ENCODE results near the gene LBHD2.

The LBHD2 gene

GRCh38 chr14:103105580-103106150 lies 21.7 kb downstream of the LBHD2 start:
- POLR2A ChIA-PET = interaction anchor here (0.7 to 2.2 kb wide), 2 partner anchors 27 to 32 kb away, joined by 5 to 7 read pairs; no protein-coding TSS in a partner anchor
- Histone ChIP-seq H3K27ac (ENCODE audit: insufficient read depth in 1 of 2, low read depth in 1 of 2, low read length in 2 of 2, poor library complexity in 1 of 2, severe bottlenecking in 2 of 2) (no peak overlapping the region), H3K27me3 (replicated peaks in 2 of 5; ENCODE audit: control insufficient read depth in 4 of 5, insufficient read depth in 5 of 5, low read length in 4 of 5) (peaks cover 0 to 41% (median 20%) of the 10 kb centered on the region in 5 experiments), H3K4me1 (ENCODE audit: control extremely low read depth in 1 of 4, control insufficient read depth in 4 of 4, insufficient read depth in 4 of 4, low read length in 3 of 4) (peaks cover 0 to 56% (median 43%) of the 10 kb centered on the region in 4 experiments), H3K4me3 (ENCODE audit: control insufficient read depth in 1 of 7, extremely low read depth in 1 of 7, insufficient read depth in 4 of 7, low read depth in 2 of 7, low read length in 6 of 7) (no peak overlapping the region), H3K36me3 (ENCODE audit: control insufficient read depth in 4 of 4, insufficient read depth in 4 of 4, low read length in 3 of 4) (no peaks in the 10 kb centered on the region), H3K9me3 (ENCODE audit: control extremely low read depth in 1 of 5, control insufficient read depth in 4 of 5, insufficient read depth in 2 of 5, low read depth in 1 of 5, low read length in 4 of 5) (no peaks in the 10 kb centered on the region)
- DNase-seq = peak in 2 of 3 donors; percentile 67 to 75
- WGBS (ENCODE audit: insufficient coverage) = 60% methylated on average over 8 of the region's 9 CpGs
- CTCF ChIA-PET = interaction anchor here (0.7 to 12.2 kb wide), 23 partner anchors 10 to 230 kb away, joined by 3 to 179 read pairs (median 9); partner anchors contain the start of genes EXOC3L4 and TNFAIP2

- ChIA-PET POLR2A (no interaction called here), CTCF (interaction anchor here (4.0 to 6.6 kb wide), 7 partner anchors 8 to 185 kb away, joined by 27 to 89 read pairs (median 41); partner anchors contain the start of gene EXOC3L4)
- Histone ChIP-seq H3K27me3 (replicated peaks in 2 of 5; ENCODE audit: control insufficient read depth in 4 of 5, insufficient read depth in 5 of 5, low read length in 4 of 5) (peaks cover 0 to 28% (median 13%) of the 10 kb centered on the region in 5 experiments), H3K4me3 (ENCODE audit: control insufficient read depth in 1 of 7, extremely low read depth in 1 of 7, insufficient read depth in 4 of 7, low read depth in 2 of 7, low read length in 6 of 7) (no peak overlapping the region), H3K9me3 (ENCODE audit: control extremely low read depth in 1 of 5, control insufficient read depth in 4 of 5, insufficient read depth in 2 of 5, low read depth in 1 of 5, low read length in 4 of 5) (no peaks in the 10 kb centered on the region), H3K4me1 (ENCODE audit: control extremely low read depth in 1 of 4, control insufficient read depth in 4 of 4, insufficient read depth in 4 of 4, low read length in 3 of 4) (peaks cover 0 to 69% (median 57%) of the 10 kb centered on the region in 4 experiments), H3K27ac (ENCODE audit: insufficient read depth in 1 of 2, low read depth in 1 of 2, low read length in 2 of 2, poor library complexity in 1 of 2, severe bottlenecking in 2 of 2) (no peak overlapping the region), H3K36me3 (ENCODE audit: control insufficient read depth in 4 of 4, insufficient read depth in 4 of 4, low read length in 3 of 4) (no peaks in the 10 kb centered on the region)
- WGBS (ENCODE audit: insufficient coverage) = 97% methylated on average over 23 of the region's 23 CpGs
- DNase-seq = no peak
Measured at GRCh38 chr14:103107455-103107854, 23.4 kb downstream of the LBHD2 start.

DNA sequence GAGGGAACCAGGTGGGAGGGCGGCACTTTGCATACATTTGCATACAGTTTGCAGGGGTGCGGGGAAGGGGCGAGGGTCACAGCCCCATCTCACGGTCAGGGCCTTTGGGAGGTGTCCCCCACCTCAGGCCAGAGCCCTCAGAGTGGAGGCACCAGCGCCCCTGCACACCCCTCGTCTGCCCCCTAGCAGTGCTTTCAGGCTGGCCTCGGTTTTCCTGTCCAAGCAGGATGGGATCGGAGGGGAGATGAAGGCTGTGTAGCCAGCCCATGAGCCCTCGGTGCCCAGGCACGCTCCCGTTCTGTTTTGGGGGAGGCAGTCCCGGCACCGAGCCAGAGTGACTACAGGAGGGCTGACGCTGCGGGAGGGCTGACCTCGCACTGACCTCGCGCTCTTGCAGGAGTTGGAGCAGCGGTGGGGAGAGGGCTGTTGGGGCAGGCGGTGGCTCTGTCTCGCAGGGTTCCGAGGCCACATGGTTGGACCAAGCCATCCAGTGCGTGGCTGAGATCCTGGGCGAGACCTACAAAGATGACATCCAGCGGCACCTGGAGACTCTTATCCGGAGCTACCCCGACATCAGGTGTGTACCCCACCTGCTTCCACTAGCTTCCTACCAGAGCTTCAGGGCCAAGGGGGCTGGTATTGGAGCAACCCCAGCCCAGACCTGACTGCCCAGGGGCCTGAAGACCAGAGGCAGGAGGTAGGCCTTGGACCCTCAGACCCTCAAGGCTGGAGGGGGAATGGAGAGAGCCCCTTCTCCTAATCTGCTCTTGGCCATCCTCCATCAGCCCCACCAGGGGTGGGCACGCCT lies 24.1 kb downstream of the LBHD2 start:
- Histone ChIP-seq H3K4me3 (ENCODE audit: control insufficient read depth in 1 of 7, extremely low read depth in 1 of 7, insufficient read depth in 4 of 7, low read depth in 2 of 7, low read length in 6 of 7) (no peak overlapping the region), H3K9me3 (ENCODE audit: control extremely low read depth in 1 of 5, control insufficient read depth in 4 of 5, insufficient read depth in 2 of 5, low read depth in 1 of 5, low read length in 4 of 5) (no peaks in the 10 kb centered on the region), H3K27me3 (replicated peaks in 2 of 5; ENCODE audit: control insufficient read depth in 4 of 5, insufficient read depth in 5 of 5, low read length in 4 of 5) (peaks cover 0 to 21% (median 13%) of the 10 kb centered on the region in 5 experiments), H3K36me3 (ENCODE audit: control insufficient read depth in 4 of 4, insufficient read depth in 4 of 4, low read length in 3 of 4) (no peaks in the 10 kb centered on the region), H3K4me1 (ENCODE audit: control extremely low read depth in 1 of 4, control insufficient read depth in 4 of 4, insufficient read depth in 4 of 4, low read length in 3 of 4) (peaks cover 0 to 71% (median 60%) of the 10 kb centered on the region in 4 experiments), H3K27ac (ENCODE audit: insufficient read depth in 1 of 2, low read depth in 1 of 2, low read length in 2 of 2, poor library complexity in 1 of 2, severe bottlenecking in 2 of 2) (no peak overlapping the region)
- POLR2A ChIA-PET = no interaction called here
- no peak for DNase-seq
- 97% methylated on average over 27 of the region's 28 CpGs for WGBS (ENCODE audit: insufficient coverage)
- CTCF ChIA-PET = interaction anchor here (0.6 to 3.0 kb wide), 6 partner anchors 7 to 201 kb away, joined by 3 to 10 read pairs (median 3); no protein-coding TSS in a partner anchor

- Histone ChIP-seq H3K36me3 (ENCODE audit: control insufficient read depth in 4 of 4, insufficient read depth in 4 of 4, low read length in 3 of 4) (no peaks in the 10 kb centered on the region), H3K27me3 (replicated peaks in 2 of 5; ENCODE audit: control insufficient read depth in 4 of 5, insufficient read depth in 5 of 5, low read length in 4 of 5) (peaks cover 0 to 15% (median 9%) of the 10 kb centered on the region in 5 experiments), H3K4me1 (ENCODE audit: control extremely low read depth in 1 of 4, control insufficient read depth in 4 of 4, insufficient read depth in 4 of 4, low read length in 3 of 4) (peaks cover 0 to 72% (median 63%) of the 10 kb centered on the region in 4 experiments), H3K27ac (ENCODE audit: insufficient read depth in 1 of 2, low read depth in 1 of 2, low read length in 2 of 2, poor library complexity in 1 of 2, severe bottlenecking in 2 of 2) (no peak overlapping the region), H3K4me3 (ENCODE audit: control insufficient read depth in 1 of 7, extremely low read depth in 1 of 7, insufficient read depth in 4 of 7, low read depth in 2 of 7, low read length in 6 of 7) (no peak overlapping the region), H3K9me3 (ENCODE audit: control extremely low read depth in 1 of 5, control insufficient read depth in 4 of 5, insufficient read depth in 2 of 5, low read depth in 1 of 5, low read length in 4 of 5) (no peaks in the 10 kb centered on the region)
- peak; percentile 67 to 94 (median 94) for DNase-seq
- POLR2A ChIA-PET = no interaction called here
- CTCF ChIA-PET = interaction anchor here (0.6 to 3.0 kb wide), 6 partner anchors 7 to 201 kb away, joined by 3 to 10 read pairs (median 3); no protein-coding TSS in a partner anchor
- 83% methylated on average over 4 of the region's 9 CpGs for WGBS (ENCODE audit: insufficient coverage)
Measured at GRCh38 chr14:103108749-103109207, 24.8 kb downstream of the LBHD2 start.

DNA sequence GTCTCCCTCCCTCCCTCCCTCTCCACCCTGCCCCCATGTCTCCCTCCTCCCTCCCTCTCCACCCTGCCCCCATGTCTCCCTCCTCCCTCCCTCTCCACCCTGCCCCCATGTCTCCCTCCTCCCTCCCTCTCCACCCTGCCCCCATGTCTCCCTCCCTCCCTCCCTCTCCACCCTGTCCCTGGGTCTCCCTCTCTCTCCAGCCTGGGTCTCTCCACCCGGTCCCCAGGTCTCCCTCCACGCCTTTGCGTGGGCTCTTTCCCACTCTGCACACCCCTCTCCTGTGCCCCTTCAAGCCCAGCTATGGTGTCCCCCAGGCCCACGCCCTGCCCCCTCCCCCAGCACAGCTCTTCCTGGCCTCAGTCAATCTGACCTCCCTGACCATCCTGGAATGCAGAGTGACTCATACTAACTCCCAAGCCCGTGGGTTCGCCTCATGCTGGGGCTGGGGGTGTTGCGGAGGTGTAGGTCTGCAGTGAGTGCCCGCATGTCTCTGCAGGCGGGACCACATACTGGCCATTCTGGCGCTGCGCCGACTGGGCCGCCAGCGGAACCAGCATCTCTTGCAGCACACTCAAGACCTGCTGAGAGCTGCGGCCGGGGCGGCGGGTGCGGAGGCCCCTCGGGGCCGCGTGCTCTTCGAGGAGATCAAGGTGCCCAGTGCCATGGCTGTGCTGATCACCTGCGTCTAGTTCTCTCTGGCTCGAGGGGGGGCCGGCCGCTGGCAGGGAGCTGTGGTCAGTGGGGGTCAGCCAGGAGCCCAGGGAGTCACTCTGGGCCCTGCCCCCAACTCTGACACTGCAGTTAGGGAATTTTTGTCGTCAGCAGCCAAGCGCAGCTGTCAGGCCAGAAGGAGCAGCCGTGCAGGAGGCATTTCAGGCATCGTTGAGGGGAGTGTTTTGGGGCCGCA lies 25.8 kb downstream of the LBHD2 start:
- Histone ChIP-seq H3K27ac (ENCODE audit: insufficient read depth in 1 of 2, low read depth in 1 of 2, low read length in 2 of 2, poor library complexity in 1 of 2, severe bottlenecking in 2 of 2) (peak overlapping the region in 1 of 2 experiments; percentile 22), H3K27me3 (replicated peaks in 2 of 5; ENCODE audit: control insufficient read depth in 4 of 5, insufficient read depth in 5 of 5, low read length in 4 of 5) (peaks cover 0 to 5% (median under 1%) of the 10 kb centered on the region in 5 experiments), H3K4me1 (ENCODE audit: control extremely low read depth in 1 of 4, control insufficient read depth in 4 of 4, insufficient read depth in 4 of 4, low read length in 3 of 4) (peaks cover 0 to 76% (median 68%) of the 10 kb centered on the region in 4 experiments), H3K36me3 (ENCODE audit: control insufficient read depth in 4 of 4, insufficient read depth in 4 of 4, low read length in 3 of 4) (no peaks in the 10 kb centered on the region), H3K9me3 (ENCODE audit: control extremely low read depth in 1 of 5, control insufficient read depth in 4 of 5, insufficient read depth in 2 of 5, low read depth in 1 of 5, low read length in 4 of 5) (no peaks in the 10 kb centered on the region), H3K4me3 (ENCODE audit: control insufficient read depth in 1 of 7, extremely low read depth in 1 of 7, insufficient read depth in 4 of 7, low read depth in 2 of 7, low read length in 6 of 7) (no peak overlapping the region)
- ChIA-PET CTCF (interaction anchor here (0.7 to 3.0 kb wide), 3 partner anchors 8 to 178 kb away, joined by 3 to 10 read pairs (median 3); no protein-coding TSS in a partner anchor), POLR2A (no interaction called here)
- 89% methylated on average over 31 of the region's 32 CpGs for WGBS (ENCODE audit: insufficient coverage)
- DNase-seq = peak in 2 of 3 donors; percentile 48 to 61

DNA sequence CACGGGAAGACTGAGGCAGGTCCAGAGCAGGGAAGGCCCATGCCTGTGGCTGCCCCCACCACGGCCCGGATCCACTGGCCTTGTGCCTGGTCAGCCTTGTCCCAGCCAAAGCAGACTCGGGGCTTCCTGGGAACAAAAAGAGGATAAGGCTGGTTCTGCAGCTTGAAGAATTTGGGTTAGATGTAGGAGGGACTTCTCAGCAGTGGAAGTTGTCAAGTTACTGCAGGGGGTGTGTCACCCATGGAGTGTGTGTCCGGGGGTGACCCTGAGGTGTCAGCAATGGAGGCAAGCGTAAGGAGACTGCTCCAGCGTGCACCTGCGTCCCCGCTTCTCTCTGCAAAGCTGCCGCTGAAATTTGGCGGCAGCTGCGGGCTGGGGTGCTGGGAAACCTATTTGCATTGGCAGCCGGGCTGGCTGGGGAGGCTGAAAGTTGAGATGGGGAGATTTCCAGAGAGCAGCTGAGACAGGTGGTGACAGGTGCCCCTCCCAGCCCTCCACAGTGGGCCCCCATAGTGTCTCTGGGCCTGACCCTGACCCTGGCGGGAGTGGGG lies 26.7 kb downstream of the LBHD2 start:
- Histone ChIP-seq H3K36me3 (ENCODE audit: control insufficient read depth in 4 of 4, insufficient read depth in 4 of 4, low read length in 3 of 4) (no peaks in the 10 kb centered on the region), H3K4me1 (ENCODE audit: control extremely low read depth in 1 of 4, control insufficient read depth in 4 of 4, insufficient read depth in 4 of 4, low read length in 3 of 4) (peaks cover 0 to 75% (median 64%) of the 10 kb centered on the region in 4 experiments), H3K4me3 (ENCODE audit: control insufficient read depth in 1 of 7, extremely low read depth in 1 of 7, insufficient read depth in 4 of 7, low read depth in 2 of 7, low read length in 6 of 7) (no peak overlapping the region), H3K9me3 (ENCODE audit: control extremely low read depth in 1 of 5, control insufficient read depth in 4 of 5, insufficient read depth in 2 of 5, low read depth in 1 of 5, low read length in 4 of 5) (no peaks in the 10 kb centered on the region), H3K27ac (ENCODE audit: insufficient read depth in 1 of 2, low read depth in 1 of 2, low read length in 2 of 2, poor library complexity in 1 of 2, severe bottlenecking in 2 of 2) (peak overlapping the region in 1 of 2 experiments; percentile 22), H3K27me3 (replicated peaks in 2 of 5; ENCODE audit: control insufficient read depth in 4 of 5, insufficient read depth in 5 of 5, low read length in 4 of 5) (no peaks in the 10 kb centered on the region)
- DNase-seq = no peak
- ChIA-PET CTCF (interaction anchor here (0.7 to 3.0 kb wide), 2 partner anchors 9 to 177 kb away, joined by 3 to 10 read pairs; no protein-coding TSS in a partner anchor), POLR2A (no interaction called here)
- 97% methylated on average over 13 of the region's 14 CpGs for WGBS (ENCODE audit: insufficient coverage)
